HFFc6 (cell line): ENCODE measurements around the gene IRF1. TPM values are rescaled to one million over a fixed set of nuclear protein-coding genes. Genes with fewer than 3 reads are reported as not detected.

ENCODE experiments used
- DNase-seq: peaks from one replicate; pipeline ENCODE4 v3.0.0-alpha.2; 2018
- H3K27ac Mint-ChIP-seq: 2 replicates; pipeline ENCODE4 v1.8.0; 2020; ENCODE audit warnings: mild to moderate bottlenecking, mixed read lengths
- H3K27me3 Mint-ChIP-seq: 2 replicates; pipeline ENCODE4 v1.8.0; 2021; ENCODE audit warnings: mild to moderate bottlenecking, moderate library complexity, mixed read lengths; ENCODE audit not compliant: insufficient read depth
- H3K36me3 Mint-ChIP-seq: 2 replicates; pipeline ENCODE4 v1.8.0; 2021; ENCODE audit warnings: low read depth, mixed read lengths
- H3K4me1 Mint-ChIP-seq: 2 replicates; pipeline ENCODE4 v1.8.0; 2020; ENCODE audit warnings: low read depth, mixed read lengths
- H3K4me3 Mint-ChIP-seq: 2 replicates; pipeline ENCODE4 v1.8.0; 2020; ENCODE audit warnings: mild to moderate bottlenecking, moderate library complexity, mixed read lengths
- H3K9me3 Mint-ChIP-seq: 2 replicates; pipeline ENCODE4 v1.8.0; 2020; ENCODE audit warnings: mild to moderate bottlenecking, mixed read lengths
- total RNA-seq, 6 experiments: library from RNA; stranded (reverse); fragmentation: NEBNext Ultra II Directional; extraction: Animal tissue kit (Norgen Biotek cat#: 25700); gene quantifications; 2 replicates in 1 of 6; 3 replicates in 5 of 6; pipeline ENCODE4 v1.2.3, GENCODE V29; 2021
- TF ChIP-seq, protein P1 (sequence below): fragments of 200-600 bp; sonication (generic); IDR thresholded peaks from 2 replicates; pipeline ENCODE4 v1.5.0; 2021; ENCODE audit warnings: antibody characterized with exemption, mild to moderate bottlenecking

IRF1 gene
- total RNA-seq, 6 experiments from 2014 or later: 9.8 to 19.7 (median 17.3) TPM

DNA sequence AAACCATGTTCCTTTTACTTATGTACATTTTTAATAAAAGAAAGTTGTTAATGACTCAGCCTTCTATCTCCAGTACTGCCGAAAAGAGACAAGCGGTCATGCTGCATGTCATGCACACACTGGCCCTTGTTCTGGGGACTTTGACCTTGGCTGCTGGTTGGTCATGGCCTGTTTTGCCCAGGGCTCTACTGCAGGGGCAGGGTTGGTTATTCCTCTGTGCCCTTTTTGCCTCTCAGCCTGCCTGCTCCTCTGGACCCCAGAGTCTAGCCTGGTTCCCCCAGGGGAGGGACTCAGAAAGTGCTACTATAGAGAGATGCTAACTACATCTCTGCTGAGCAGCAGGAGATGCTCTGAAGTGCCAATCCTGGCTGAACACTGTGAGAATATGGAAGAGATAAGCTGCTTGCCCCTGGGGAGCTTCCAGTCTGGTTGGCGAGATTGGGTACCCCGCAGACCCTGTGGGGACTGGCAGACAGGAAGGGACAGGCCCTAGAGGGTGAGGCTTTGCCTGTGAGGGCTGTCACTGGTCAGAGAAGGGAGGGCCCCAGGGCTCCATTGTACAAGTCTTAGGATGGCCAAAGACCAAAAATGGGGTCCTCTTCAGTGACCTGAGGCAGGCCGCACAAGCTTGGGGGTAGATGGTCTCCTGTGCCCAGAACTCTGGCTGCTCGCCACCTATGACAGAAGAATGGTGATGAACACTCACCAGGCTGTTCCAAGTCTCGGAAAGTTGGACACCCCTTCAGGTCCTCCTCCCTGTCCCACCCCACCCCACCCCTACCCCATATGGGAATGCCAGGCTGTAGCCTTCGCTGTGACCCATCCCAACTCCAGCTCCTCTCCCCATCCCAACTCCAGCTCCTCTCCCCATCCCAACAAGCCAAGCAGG is 14.3 kb downstream of the IRF1 start:
- no peak for DNase-seq

DNA sequence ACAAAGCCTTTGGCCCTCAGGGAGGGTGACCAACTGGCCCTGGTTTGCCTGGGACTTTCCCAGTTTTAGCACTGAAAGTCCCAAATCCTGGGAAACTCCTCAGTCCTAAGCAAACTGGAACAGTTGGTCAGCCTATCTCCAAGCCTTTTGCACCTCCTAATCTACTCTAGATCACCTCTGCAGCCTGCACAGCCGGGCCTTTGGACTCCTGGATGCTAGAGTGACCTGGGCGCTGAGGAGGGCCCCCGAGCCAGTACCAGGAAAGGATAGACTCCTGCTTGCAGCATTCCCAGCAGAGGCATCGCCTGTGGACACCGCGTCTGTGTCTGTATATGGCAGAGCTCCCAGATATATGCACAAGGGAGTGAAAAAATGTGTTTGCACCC is 15.1 kb downstream of the IRF1 start:
- H3K36me3 Mint-ChIP-seq: no peaks in the 10 kb centered on the region
- no peaks in the 10 kb centered on the region for H3K9me3 Mint-ChIP-seq
- H3K27ac Mint-ChIP-seq: no peak overlapping the region
- TF ChIP-seq, protein P1, sequence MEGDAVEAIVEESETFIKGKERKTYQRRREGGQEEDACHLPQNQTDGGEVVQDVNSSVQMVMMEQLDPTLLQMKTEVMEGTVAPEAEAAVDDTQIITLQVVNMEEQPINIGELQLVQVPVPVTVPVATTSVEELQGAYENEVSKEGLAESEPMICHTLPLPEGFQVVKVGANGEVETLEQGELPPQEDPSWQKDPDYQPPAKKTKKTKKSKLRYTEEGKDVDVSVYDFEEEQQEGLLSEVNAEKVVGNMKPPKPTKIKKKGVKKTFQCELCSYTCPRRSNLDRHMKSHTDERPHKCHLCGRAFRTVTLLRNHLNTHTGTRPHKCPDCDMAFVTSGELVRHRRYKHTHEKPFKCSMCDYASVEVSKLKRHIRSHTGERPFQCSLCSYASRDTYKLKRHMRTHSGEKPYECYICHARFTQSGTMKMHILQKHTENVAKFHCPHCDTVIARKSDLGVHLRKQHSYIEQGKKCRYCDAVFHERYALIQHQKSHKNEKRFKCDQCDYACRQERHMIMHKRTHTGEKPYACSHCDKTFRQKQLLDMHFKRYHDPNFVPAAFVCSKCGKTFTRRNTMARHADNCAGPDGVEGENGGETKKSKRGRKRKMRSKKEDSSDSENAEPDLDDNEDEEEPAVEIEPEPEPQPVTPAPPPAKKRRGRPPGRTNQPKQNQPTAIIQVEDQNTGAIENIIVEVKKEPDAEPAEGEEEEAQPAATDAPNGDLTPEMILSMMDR: no peak
- H3K4me3 Mint-ChIP-seq: no peak overlapping the region
- H3K27me3 Mint-ChIP-seq: no peaks in the 10 kb centered on the region; the same call in 1 of the 2 replicates
- H3K4me1 Mint-ChIP-seq: peaks cover 10% of the 10 kb centered on the region
- DNase-seq: no peak

More for the DNA sequence above, 14.3 kb downstream of the IRF1 start:
- Mint-ChIP-seq H3K9me3 (no peaks in the 10 kb centered on the region), H3K36me3 (no peaks in the 10 kb centered on the region), H3K4me1 (peaks cover 6% of the 10 kb centered on the region; the same call in 1 of the 2 replicates), H3K27me3 (no peaks in the 10 kb centered on the region; the same call in 1 of the 2 replicates), H3K27ac (no peak overlapping the region), H3K4me3 (no peak overlapping the region)
- TF ChIP-seq, protein P1: no peak

DNA sequence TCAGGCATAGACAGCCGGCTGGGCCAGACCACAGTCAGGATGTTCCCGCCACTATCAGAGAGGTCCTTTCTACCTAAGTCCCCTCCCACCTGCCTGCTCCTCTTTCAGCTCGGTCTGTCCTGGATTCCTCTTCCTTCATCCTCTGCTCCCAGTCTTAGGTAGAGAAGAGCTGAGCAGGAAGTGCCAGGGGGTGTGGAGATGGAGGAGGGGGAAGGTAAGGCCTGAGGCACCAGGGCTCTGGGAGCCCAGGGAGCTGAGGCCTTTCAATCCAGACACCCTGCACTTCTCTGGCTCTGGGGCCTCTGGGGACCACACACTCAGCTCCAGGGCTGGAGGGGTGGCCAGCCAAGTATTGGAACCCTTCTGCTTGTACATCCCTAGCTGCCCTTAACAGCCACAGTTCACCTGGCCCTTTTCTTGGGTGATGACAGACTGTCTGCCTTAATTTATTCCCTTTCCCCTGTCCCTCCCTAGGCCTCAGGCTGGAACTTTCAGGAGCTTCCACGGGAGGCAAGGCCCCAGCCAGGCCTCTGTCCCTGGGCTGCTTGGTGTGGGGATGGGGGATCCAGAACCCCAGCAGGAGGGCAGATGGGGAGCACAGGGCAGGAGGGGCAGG is 15.6 kb downstream of the IRF1 start:
- no peaks in the 10 kb centered on the region for H3K36me3 Mint-ChIP-seq
- H3K27ac Mint-ChIP-seq: no peak overlapping the region; the same call in 1 of the 2 replicates
- DNase-seq: no peak
- H3K9me3 Mint-ChIP-seq: no peaks in the 10 kb centered on the region
- H3K27me3 Mint-ChIP-seq: no peaks in the 10 kb centered on the region; the same call in none of the 2 replicates
- H3K4me1 Mint-ChIP-seq: peaks cover 15% of the 10 kb centered on the region
- no peak overlapping the region for H3K4me3 Mint-ChIP-seq
- TF ChIP-seq, protein P1: no peak

DNA sequence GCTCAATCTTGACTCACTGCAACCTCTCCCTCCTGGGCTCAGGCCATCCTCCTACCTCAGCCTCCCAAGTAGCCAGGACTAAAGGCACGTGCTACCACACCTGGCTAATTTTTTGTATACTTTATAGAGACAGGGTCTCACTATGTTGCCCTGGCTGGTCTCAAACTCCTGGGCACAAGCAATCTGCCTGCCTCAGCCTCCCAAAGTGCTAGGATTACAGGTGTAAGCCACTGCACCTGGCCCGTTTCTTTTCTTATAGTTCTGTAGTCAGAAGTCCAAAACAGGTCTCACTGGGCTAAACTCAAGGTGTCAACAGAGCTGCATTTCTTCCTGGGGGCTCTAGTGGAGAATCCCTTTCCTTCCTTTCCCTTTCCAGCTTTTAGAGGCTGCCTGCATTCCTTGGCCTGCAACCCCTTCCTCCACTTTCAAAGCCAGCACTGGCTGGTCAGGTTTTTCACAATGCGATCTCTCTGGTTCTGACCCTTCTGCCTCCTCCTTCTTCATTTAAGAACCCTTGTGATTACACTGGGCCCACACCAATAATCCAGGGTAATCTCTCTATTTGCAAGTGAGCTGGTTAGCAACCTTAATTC is 16.3 kb downstream of the IRF1 start:
- Mint-ChIP-seq H3K4me3 (no peak overlapping the region), H3K36me3 (no peaks in the 10 kb centered on the region), H3K27ac (no peak overlapping the region), H3K4me1 (peaks cover 18% of the 10 kb centered on the region), H3K27me3 (no peaks in the 10 kb centered on the region; the same call in none of the 2 replicates), H3K9me3 (no peaks in the 10 kb centered on the region)
- DNase-seq: no peak
- TF ChIP-seq, protein P1: no peak

DNA sequence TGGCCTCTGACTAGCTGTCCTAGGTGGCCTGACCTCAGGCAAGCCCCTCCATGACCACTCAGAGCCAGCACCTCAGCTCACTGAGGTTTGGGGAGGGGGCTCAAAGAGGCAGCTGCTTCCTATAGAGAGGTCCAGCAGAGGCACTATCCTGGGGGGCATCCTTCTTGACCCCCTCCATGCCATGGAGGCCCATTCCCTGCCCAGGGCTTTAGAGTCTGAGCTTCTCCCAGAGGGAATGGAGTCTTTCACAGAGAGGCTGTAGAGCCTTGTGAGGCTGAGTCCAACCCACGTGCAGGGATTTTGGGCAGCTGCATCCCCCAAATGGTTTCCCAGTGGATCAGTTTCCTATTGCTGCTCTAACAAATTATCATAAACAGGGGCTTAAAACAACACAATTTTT is 16.9 kb downstream of the IRF1 start:
- Mint-ChIP-seq H3K27ac (no peak overlapping the region), H3K36me3 (no peaks in the 10 kb centered on the region), H3K4me1 (peaks cover 22% of the 10 kb centered on the region), H3K4me3 (no peak overlapping the region), H3K27me3 (peaks cover 3% of the 10 kb centered on the region), H3K9me3 (no peaks in the 10 kb centered on the region)
- DNase-seq: no peak
- TF ChIP-seq, protein P1: no peak
